A673 (cell line): ENCODE data around the gene TAS1R1. TPM values are rescaled to one million over a fixed set of nuclear protein-coding genes. Genes with fewer than 3 reads are reported as not detected.

Experiments used
- BruUV-seq: library from RNA; stranded (reverse); fragments of 400-500 nt; replicated peaks from 2 replicates; lab custom pipeline; 2021; lab: Mats Ljungman, UMichigan
- CTCF ChIA-PET: fragments of 300-600 bp; sonication (Branson Sonifier 250); formaldehyde crosslinking; loops from one replicate; lab custom pipeline; 2022; ENCODE audit warnings: antibody characterized with exemption; lab: Charles Lee
- POLR2A ChIA-PET: fragments of 300-600 bp; sonication (Branson Sonifier 250); formaldehyde crosslinking; loops from one replicate; lab custom pipeline; 2022; ENCODE audit warnings: antibody characterized with exemption; ENCODE audit not compliant: low non-redundant PET; lab: Charles Lee
- DNase-seq: peaks from one replicate; pipeline ENCODE4 v3.0.0-alpha.2; 2015; ENCODE audit warnings: low spot score
- H3K27ac ChIP-seq: fragments of 200-600 bp; sonication (generic); 2 replicates; pipeline ENCODE4 v1.5.1; 2016; ENCODE audit warnings: mixed run types, low read depth, mild to moderate bottlenecking, mixed read lengths, antibody characterized with exemption, low read length; ENCODE audit not compliant: poor library complexity, severe bottlenecking
- H3K27me3 ChIP-seq: fragments of 200-600 bp; sonication (generic); replicated peaks from 2 replicates; pipeline ENCODE4 v1.6.1; 2017; ENCODE audit warnings: mixed run types, low read depth, mild to moderate bottlenecking, mixed read lengths, antibody characterized with exemption, low read length; ENCODE audit not compliant: insufficient read depth, poor library complexity
- H3K36me3 ChIP-seq: fragments of 200-600 bp; sonication (generic); 2 replicates; pipeline ENCODE4 v1.6.1; 2016; ENCODE audit warnings: mixed run types, mild to moderate bottlenecking, mixed read lengths, antibody characterized with exemption, low read length; ENCODE audit not compliant: insufficient read depth, poor library complexity, severe bottlenecking
- H3K4me1 ChIP-seq: fragments of 200-600 bp; sonication (generic); 2 replicates; pipeline ENCODE4 v1.6.1; 2017; ENCODE audit warnings: mixed run types, mild to moderate bottlenecking, mixed read lengths, antibody characterized with exemption, low read length; ENCODE audit not compliant: insufficient read depth, poor library complexity, severe bottlenecking
- H3K4me3 ChIP-seq: fragments of 200-600 bp; sonication (generic); 2 replicates; pipeline ENCODE4 v1.5.1; 2016; ENCODE audit warnings: low read depth, mixed run types, mild to moderate bottlenecking, mixed read lengths, low read length; ENCODE audit not compliant: poor library complexity, severe bottlenecking
- H3K9me3 ChIP-seq: fragments of 200-600 bp; sonication (generic); 2 replicates; pipeline ENCODE4 v1.6.1; 2016; ENCODE audit warnings: mixed run types, low read depth, mild to moderate bottlenecking, mixed read lengths, antibody characterized with exemption, low read length; ENCODE audit not compliant: poor library complexity, severe bottlenecking
- EZH2 ChIP-seq: fragments of 200-600 bp; sonication (generic); IDR thresholded peaks from 2 replicates; pipeline ENCODE4 v1.6.1; 2017; ENCODE audit warnings: borderline replicate concordance, low read depth, mild to moderate bottlenecking, mixed read lengths, antibody characterized with exemption, low read length; ENCODE audit not compliant: poor library complexity, severe bottlenecking
- intact Hi-C: fragments of 100-400 bp; cut with micrococcal nuclease; formaldehyde crosslinking; loops from one replicate; pipeline ENCODE4 v1.10.0; 2022; ENCODE audit not compliant: unreplicated experiment
- total RNA-seq: library from RNA; stranded (reverse); gene quantifications from 2 replicates; pipeline ENCODE4 v1.2.3, GENCODE V29; 2021
- TF ChIP-seq, protein P1 (sequence below): fragments of 300-800, 200-600 bp; sonication (generic); conservative IDR thresholded peaks from 2 replicates; pipeline ENCODE4 v1.5.1; 2017; ENCODE audit warnings: low read depth, mild to moderate bottlenecking, antibody characterized with exemption, low read length, moderate library complexity, mixed read lengths

The TAS1R1 gene
- total RNA-seq, 1 experiment from 2014 or later: not detected

DNA sequence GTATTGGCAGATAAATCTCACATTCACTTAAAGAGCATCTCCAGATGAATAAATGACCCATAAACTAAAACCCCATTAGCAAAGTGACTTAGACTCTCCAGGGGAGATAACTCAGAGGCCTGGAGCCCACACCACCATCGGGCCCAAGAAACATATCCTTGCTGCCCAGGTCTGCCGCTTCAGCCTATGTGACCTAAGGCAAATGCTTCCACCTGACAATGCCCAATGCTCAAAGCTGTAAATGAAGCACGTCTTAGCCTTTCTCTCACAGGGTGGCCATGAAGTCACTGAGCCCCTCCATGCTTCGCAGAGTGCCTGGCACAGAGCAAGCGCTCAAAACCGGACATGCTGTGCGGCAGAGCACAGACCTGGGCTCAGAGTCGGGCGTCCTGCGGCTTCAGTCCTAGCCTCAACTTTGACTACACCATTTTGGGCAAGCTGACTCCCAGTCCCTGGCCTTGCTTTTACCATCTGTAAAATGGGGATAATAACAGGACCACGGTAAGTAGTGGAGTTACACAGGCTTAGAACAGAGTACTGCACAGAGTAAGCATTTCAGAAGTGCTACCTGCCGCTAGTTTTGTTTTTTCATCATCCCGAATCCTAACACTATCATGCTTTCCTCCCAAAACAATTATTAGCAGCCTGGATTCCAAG lies 24.5 kb upstream of the TAS1R1 start:
- H3K36me3 ChIP-seq: peaks cover 58% of the 10 kb centered on the region
- ChIA-PET POLR2A (no interaction called here), CTCF (no interaction called here)
- no peak overlapping the region for H3K27ac ChIP-seq
- intact Hi-C loops: no loop called here
- TF ChIP-seq, protein P1, sequence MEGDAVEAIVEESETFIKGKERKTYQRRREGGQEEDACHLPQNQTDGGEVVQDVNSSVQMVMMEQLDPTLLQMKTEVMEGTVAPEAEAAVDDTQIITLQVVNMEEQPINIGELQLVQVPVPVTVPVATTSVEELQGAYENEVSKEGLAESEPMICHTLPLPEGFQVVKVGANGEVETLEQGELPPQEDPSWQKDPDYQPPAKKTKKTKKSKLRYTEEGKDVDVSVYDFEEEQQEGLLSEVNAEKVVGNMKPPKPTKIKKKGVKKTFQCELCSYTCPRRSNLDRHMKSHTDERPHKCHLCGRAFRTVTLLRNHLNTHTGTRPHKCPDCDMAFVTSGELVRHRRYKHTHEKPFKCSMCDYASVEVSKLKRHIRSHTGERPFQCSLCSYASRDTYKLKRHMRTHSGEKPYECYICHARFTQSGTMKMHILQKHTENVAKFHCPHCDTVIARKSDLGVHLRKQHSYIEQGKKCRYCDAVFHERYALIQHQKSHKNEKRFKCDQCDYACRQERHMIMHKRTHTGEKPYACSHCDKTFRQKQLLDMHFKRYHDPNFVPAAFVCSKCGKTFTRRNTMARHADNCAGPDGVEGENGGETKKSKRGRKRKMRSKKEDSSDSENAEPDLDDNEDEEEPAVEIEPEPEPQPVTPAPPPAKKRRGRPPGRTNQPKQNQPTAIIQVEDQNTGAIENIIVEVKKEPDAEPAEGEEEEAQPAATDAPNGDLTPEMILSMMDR: no peak
- no peaks in the 10 kb centered on the region for H3K4me1 ChIP-seq
- BruUV-seq: no TSS peak
- no peak for DNase-seq
- no peak overlapping the region for H3K4me3 ChIP-seq
- H3K27me3 ChIP-seq: no peaks in the 10 kb centered on the region
- H3K9me3 ChIP-seq: no peaks in the 10 kb centered on the region

DNA sequence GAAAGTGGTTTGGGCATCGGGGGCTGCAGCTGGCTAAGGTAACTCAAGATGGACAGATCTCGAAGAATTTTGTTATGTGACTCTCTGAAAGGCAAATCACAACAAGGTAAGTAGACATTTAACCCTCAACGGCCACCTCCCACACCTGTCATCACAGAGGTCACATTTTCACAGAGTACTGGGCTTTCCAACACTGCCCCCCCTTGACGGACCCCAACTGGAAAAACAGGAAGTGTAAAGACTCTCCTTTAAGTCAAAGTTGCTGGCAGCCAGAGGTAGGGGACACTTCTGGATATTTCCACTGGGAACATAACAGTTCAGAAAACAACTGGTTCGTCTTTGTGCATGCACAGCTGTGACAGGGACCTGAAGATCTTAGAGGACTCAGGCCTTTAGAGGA lies 23.1 kb upstream of the TAS1R1 start:
- Histone ChIP-seq H3K4me1 (no peaks in the 10 kb centered on the region), H3K27me3 (no peaks in the 10 kb centered on the region), H3K4me3 (no peak overlapping the region), H3K9me3 (no peaks in the 10 kb centered on the region), H3K27ac (no peak overlapping the region), H3K36me3 (peaks cover 48% of the 10 kb centered on the region)
- ChIA-PET POLR2A (no interaction called here), CTCF (no interaction called here)
- TF ChIP-seq, protein P1: no peak
- no peak for TF ChIP-seq EZH2
- DNase-seq: no peak
- BruUV-seq: no TSS peak
- intact Hi-C loops: no loop called here

DNA sequence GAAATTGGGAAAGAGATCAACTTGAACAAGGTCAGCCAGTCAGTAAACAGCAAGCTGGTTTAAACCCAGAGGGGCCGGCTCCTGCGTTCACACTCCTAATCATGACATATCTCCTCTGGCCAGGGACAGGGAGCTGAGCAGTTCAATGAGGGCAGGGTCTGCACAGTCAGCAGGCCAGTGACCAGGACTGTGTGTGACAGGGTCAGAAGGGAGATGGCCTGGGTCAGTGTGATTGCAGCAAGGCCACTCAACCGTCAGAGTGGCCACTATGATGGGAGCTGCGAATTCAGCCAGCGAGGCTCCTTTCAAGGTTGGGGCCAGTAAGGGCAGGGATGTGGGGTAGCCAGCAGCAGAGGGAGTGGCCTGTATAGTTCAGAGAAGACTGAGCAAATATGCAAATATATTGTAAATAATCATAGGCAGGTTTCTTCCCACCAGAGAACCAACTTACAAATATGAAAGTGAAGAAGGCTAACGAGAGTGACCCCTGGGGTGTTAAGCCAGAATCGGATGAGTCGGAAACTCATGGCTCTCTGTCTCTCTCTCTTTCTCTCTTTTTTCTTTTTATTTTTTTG lies 20.8 kb upstream of the TAS1R1 start:
- ChIA-PET CTCF (no interaction called here), POLR2A (no interaction called here)
- TF ChIP-seq, protein P1: no peak
- Histone ChIP-seq H3K9me3 (no peaks in the 10 kb centered on the region), H3K4me3 (no peak overlapping the region), H3K4me1 (no peaks in the 10 kb centered on the region), H3K36me3 (peaks cover 44% of the 10 kb centered on the region), H3K27ac (no peak overlapping the region), H3K27me3 (no peaks in the 10 kb centered on the region)
- BruUV-seq: no TSS peak
- no peak for DNase-seq
- intact Hi-C loops: no loop called here
